GM06990 (cell line): Measurements from ENCODE around the gene ZNF502.

Experiments used
- DNase-seq: peaks from one replicate; pipeline ENCODE4 v3.0.0-alpha.2; 2011; ENCODE audit not compliant: insufficient read length; ENCODE audit errors: extremely low read depth
- H3K27me3 ChIP-seq: replicated peaks from 2 replicates; pipeline ENCODE4 v1.6.0; 2011; ENCODE audit warnings: low read length; ENCODE audit not compliant: control insufficient read depth, insufficient read depth
- H3K36me3 ChIP-seq: 2 replicates; pipeline ENCODE4 v1.5.1; 2011; ENCODE audit warnings: low read length; ENCODE audit not compliant: control insufficient read depth, insufficient read depth
- H3K4me3 ChIP-seq: replicated peaks from 2 replicates; pipeline ENCODE4 v1.5.1; 2011; ENCODE audit warnings: low read depth, mild to moderate bottlenecking, control low read depth, low read length
- CTCF ChIP-seq: IDR thresholded peaks from 2 replicates; pipeline ENCODE4 v1.5.1; 2011; ENCODE audit warnings: low read length, control low read depth, mild to moderate bottlenecking, inconsistent platforms; ENCODE audit not compliant: insufficient read depth, poor library complexity, severe bottlenecking

ZNF502 gene

GRCh38 chr3:44772099-44772442 is 59.6 kb downstream of the ZNF502 start:
- no peaks in the 10 kb centered on the region for H3K27me3 ChIP-seq
- no peak overlapping the region for H3K4me3 ChIP-seq
- TF ChIP-seq CTCF = no peak
- DNase-seq = no peak
- H3K36me3 ChIP-seq = no peaks in the 10 kb centered on the region; the same call in 1 of the 2 replicates
